H7 (cell line): ENCODE results near the gene MRPS22. TPM values are rescaled to one million over a fixed set of nuclear protein-coding genes. Genes with fewer than 3 reads are reported as not detected.

ENCODE experiments used
- DNase-seq: peaks from one replicate; pipeline ENCODE4 v3.0.0; 2012
- H3K27me3 ChIP-seq: 2 replicates; pipeline ENCODE4 v1.6.0; 2011; ENCODE audit warnings: mild to moderate bottlenecking, low read length; ENCODE audit not compliant: control insufficient read depth, insufficient read depth
- H3K36me3 ChIP-seq: replicated peaks from 2 replicates; pipeline ENCODE4 v1.5.1; 2011; ENCODE audit warnings: low read length; ENCODE audit not compliant: control insufficient read depth, insufficient read depth
- H3K4me3 ChIP-seq: 2 replicates; pipeline ENCODE4 v1.5.1; 2011; ENCODE audit warnings: low read depth, mild to moderate bottlenecking, control low read depth, low read length, moderate library complexity; ENCODE audit not compliant: insufficient read depth
- total RNA-seq: library from RNA; depleted of rRNA; stranded (reverse); fragments of >200 nt; shearing (Covaris generic); gene quantifications from 2 replicates; pipeline ENCODE4 v1.2.3, GENCODE V29; 2014

Gene MRPS22
- total RNA-seq, 1 experiment from 2014 or later: 53.6 TPM

DNA sequence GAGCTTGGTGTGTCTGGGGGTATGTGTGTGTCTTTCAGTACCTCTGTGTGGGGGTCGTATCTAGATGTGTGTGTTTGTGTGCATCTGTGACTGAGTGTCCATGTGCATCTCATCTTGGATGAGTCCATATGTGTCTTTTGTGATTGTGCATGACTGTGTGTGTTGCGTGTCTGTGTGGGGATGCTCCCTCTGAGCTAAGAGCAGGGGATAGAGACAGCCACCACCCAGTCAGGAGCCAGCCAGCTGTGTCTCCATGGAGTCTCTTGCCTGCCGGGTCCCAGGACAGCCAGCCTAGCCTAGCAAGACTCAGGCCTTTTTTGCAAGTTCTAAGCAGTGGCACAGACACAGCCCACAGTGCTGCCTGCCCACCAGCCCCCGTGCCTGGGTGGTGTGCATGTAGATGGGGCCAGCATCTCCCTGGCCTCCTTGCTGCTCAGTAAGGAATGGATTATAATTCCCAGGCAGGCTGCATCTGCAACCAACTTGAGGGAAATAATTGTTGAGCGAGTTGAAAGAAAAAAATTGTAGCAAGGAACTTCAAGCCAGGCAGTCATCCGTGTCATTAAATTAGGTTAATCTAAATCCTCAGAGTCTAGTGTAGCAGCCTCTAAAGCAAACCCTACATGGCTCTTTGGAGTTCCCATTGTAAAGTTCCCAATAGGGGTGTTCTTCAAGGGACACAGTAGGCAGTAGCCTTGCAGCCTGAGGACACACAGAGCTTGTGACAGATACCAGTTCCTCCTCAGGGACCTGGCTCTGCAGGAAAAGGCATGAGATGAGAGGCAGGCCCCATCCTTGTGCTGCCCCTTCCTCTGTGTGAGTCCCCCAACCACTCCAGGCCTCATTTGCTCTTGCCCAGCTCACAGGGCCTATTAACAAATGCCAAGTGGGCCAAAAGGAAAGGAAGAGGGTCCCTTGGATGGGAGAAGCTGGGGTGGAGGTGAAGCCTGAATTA lies 35.9 kb upstream of the MRPS22 start:
- no peak overlapping the region for H3K4me3 ChIP-seq
- no peaks in the 10 kb centered on the region for H3K27me3 ChIP-seq
- no peaks in the 10 kb centered on the region for H3K36me3 ChIP-seq
- no peak for DNase-seq

DNA sequence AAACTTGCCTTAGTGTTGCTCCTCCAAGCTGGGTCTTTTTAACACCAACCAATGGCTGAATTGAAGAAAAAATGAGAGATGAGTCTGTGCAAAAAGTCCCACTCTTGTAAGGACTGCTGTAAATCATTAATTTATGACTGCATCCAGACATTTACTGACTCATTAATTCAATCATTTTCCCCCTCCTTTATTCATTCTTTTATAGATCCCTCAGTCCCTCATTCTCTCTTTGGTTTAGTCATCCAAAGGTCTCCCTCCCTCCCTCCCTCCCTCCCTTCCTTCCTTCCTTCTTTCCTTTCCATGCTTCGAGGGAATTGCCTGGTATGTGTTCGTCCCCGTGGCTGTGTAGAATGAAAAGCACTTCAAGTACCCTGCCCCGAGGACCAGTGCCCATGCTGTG lies 35.3 kb upstream of the MRPS22 start:
- Histone ChIP-seq H3K36me3 (no peaks in the 10 kb centered on the region), H3K27me3 (no peaks in the 10 kb centered on the region), H3K4me3 (no peak overlapping the region)
- no peak for DNase-seq

DNA sequence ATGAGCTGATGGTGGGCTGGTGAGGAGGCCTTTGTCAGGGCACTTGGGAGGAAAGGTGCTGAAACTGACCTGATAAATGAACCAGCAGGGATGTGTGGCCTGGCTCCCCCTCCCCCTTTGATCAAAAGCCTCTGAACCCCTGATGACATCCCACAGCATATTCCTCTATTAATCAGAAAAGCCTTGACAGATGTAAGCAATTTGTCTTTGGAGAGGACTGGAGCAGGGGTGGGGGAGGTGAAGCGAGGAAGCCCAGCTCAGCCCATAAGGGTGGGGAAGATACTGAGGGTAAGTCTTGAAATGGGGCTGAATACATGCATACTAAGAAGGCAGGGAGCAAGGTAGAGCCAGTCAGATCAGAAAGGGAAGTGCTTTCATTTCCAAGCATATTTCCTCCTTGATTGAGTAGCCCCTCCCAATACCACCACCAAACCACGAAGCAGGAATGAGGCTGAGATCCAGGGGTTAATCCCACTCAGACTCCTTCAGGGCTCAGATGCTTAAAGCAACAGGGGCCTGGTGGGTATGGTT lies 34.7 kb upstream of the MRPS22 start:
- Histone ChIP-seq H3K4me3 (no peak overlapping the region), H3K36me3 (no peaks in the 10 kb centered on the region), H3K27me3 (no peaks in the 10 kb centered on the region)
- DNase-seq: no peak

DNA sequence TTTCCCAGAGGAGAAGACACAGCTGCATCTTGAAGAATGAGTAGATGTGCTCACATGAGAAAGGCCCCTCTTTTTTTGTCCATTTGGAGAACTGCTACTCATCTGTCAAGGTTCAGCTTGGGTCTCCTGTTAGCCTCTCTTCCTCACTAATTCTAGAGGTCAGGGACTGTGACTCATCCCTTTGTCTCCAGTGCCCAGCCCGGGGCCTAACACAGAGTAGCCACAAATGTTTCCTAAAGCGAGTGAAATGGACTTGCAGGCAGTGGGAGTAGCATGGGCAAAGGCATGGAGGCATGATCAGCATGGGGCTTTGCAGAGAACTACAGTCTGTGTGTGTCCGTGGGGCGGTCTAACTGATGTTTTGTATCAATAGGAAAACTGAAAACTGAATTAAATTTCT lies 33.9 kb upstream of the MRPS22 start:
- Histone ChIP-seq H3K27me3 (no peaks in the 10 kb centered on the region), H3K36me3 (no peaks in the 10 kb centered on the region), H3K4me3 (no peak overlapping the region)
- no peak for DNase-seq

DNA sequence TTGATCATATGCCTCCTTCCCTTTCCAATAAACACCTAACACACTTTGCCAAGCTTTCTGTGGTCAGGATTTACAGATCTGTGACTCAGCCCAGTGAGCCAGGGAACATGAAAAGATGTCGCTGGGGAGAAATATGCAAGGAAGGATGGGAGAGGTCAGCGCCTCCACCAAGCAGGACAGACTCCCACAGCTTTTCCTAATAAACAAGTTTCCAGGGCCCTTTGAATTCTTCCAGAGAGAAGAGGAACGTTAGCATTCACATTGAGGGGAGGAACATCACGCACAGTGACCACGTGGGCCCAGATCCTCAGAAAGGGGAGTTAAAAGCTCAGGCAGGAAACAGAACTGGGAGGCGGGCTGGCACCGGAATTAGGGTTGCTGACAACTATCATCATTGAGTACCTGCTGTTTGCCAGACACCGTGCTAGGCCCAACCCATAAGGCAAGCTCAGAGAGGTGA lies 33.3 kb upstream of the MRPS22 start:
- no peak for DNase-seq
- H3K36me3 ChIP-seq: no peaks in the 10 kb centered on the region
- no peaks in the 10 kb centered on the region for H3K27me3 ChIP-seq
- no peak overlapping the region for H3K4me3 ChIP-seq

DNA sequence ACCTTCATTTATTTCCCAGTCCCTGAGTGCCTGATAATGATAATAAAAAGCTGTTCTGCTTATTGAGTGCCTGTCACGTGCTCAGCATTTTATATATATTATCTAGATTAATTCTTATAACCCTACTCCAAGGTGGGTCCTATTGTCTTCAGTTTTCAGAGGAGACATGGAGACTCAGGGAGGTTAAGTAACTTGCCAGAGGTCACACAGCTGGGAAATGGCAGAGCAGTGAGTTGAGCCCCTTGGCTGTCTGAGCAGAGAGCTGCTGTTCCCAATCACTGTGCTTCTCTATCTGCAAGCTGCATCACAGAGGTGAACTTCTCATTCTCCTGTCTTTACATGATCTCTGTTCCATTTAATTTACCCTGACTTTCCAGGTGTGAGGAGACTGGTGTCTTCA lies 32.3 kb upstream of the MRPS22 start:
- no peak for DNase-seq
- H3K4me3 ChIP-seq: no peak overlapping the region
- H3K27me3 ChIP-seq: no peaks in the 10 kb centered on the region
- H3K36me3 ChIP-seq: no peaks in the 10 kb centered on the region

DNA sequence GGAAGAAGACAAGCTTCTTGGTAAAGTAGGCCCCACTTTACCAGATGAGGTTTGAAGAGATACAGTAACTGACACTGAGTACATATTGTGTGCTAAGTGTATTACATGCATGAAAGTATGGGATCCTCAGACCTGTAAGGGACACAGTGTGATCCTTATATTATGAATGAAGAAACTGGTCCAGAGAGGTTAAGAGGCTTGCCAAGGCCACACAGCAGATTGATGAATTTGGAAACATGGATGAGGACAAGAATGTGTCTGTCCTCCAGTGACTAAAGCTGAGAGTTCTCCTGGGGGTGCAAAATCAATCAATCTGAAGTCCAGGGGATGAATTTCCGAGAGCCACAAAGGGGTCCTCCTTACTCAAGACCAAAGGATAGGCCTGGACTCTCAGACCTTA lies 31.4 kb upstream of the MRPS22 start:
- Histone ChIP-seq H3K4me3 (no peak overlapping the region), H3K36me3 (no peaks in the 10 kb centered on the region), H3K27me3 (no peaks in the 10 kb centered on the region)
- DNase-seq: no peak

DNA sequence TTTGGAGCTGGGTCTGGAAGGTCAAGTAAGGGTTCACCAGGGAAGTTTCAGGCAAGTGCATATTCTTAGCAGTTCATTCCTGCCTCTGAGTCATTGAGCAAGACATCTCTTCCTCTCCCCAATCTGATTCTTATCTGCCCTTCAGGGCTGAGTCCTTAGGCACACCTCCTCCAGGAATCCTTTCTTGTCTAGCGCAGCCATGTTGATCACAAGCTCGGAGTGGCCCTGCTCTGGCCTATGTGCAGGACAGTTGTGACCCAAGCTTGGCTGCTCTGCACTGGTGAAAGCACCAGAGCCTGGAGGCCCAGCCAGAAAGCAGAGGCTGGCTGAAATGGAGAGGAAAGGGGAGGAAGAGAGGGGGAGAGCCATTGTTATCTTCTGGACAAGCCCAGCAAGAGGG lies 30.9 kb upstream of the MRPS22 start:
- Histone ChIP-seq H3K4me3 (no peak overlapping the region), H3K36me3 (no peaks in the 10 kb centered on the region), H3K27me3 (no peaks in the 10 kb centered on the region)
- DNase-seq: no peak

DNA sequence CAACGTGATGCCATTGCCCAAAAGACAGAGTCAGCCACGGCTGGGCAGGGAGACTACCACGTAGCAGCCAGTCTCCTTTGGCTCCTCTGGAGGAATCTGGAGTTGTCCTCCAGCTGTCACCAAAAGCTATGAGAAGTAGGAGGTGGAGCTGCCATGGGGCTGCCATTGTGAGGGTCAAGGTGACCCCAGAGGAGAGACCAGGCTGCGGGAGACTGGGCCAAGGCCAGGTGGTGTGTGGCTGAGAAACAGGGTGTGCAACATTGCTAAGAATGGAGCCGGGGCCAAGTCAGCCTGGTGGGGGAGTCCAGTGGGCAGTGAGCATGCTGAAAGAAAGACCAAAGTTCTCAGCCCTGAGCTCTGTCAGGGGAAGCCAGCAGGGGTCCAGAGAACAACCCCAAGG lies 29.9 kb upstream of the MRPS22 start:
- no peak for DNase-seq
- Histone ChIP-seq H3K36me3 (no peaks in the 10 kb centered on the region), H3K4me3 (no peak overlapping the region), H3K27me3 (no peaks in the 10 kb centered on the region)

DNA sequence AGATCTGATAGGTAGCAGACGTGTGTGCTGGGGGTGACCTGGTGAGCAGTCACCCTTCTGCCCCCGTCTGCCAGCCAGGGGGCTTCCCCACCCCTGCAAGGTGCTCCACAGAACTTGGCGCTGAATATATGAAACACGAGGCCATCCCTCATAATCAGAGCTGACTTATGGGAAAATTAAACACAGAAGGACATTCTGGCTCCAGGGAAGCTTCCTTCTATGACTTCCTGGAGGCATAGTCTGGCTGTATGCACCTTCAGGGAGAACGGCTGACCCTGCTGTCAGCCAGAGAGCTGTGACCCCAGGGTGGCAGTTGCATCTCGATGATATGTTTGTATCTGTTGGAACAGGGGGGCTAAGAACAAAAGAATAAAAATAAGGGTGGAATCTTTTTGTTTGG lies 26.6 kb upstream of the MRPS22 start:
- Histone ChIP-seq H3K4me3 (no peak overlapping the region), H3K27me3 (no peaks in the 10 kb centered on the region), H3K36me3 (no peaks in the 10 kb centered on the region)
- no peak for DNase-seq

DNA sequence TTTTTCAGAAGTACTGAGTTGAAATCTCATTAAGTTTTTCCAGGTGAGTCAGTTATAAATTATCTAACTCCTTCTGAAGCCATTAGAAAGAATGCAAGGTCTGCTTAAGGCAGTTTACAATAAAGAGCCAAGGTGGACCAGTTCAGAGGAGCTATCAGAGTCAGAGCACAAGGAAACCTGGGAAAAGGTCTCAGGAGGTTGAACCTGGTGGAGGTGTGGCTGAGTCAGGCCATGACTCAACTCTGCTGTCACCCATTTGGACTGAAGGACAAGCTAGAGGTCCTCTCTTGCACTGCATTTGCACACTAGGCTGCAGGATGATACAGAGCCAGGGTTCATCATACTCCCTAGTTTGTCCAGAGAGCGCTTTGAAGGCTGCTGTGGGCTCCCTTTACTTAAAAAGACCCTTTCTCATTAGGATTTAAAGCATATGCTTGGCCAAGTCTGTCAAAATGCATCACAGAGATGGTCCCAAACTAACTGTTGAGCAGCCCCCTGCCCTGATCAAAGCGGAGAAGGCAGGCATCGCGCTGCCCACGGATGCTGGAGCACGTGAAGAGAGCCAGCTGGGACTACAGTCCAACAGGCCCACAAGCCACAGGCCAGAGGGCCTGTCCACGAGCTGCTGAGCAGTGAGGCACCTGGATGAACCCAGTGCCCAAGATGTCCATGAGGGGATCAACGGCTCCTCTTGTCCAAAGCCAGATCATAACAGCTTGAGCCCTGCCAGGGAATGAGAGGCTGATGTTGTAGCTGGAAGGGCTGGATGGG lies 26.0 kb upstream of the MRPS22 start:
- Histone ChIP-seq H3K4me3 (no peak overlapping the region), H3K36me3 (no peaks in the 10 kb centered on the region), H3K27me3 (no peaks in the 10 kb centered on the region)
- DNase-seq: no peak

DNA sequence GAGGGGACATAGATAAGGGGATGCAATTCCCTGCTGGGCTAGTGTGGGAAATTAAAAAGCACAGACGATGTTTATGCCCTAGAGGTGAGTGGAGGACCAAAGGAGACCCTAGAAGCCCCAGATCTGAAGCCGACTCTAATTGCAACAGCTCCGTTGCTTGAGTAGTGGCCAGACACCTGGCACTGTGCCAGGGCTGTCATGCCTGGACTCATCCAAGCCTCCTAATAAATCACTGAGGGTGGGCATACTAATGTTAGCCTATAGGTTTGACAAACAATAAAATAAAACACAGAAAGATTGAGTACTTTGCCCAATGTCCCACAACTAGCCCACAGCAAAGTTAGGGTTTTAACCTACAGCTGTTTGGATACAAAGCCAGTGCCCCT lies 25.4 kb upstream of the MRPS22 start:
- Histone ChIP-seq H3K4me3 (no peak overlapping the region), H3K36me3 (no peaks in the 10 kb centered on the region), H3K27me3 (no peaks in the 10 kb centered on the region)
- no peak for DNase-seq

DNA sequence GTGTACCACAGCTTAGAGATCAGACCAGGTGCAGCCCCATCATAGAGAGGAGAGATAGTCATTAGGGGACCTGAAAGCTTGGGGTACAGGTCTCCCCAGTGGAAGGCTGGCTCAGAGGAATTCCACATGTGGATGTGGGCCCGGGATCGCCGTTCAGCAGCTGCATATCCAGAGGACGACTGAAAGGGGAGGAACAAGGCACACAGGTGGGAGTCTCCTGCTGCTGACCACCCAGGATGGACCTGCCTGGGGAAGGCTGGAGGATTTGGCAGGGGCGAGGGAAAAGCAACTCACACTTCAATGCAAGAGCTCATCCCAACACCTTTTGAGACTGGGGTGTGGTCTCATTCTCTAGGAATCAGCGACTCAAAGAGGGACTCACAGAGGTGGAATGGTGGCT lies 25.0 kb upstream of the MRPS22 start:
- Histone ChIP-seq H3K4me3 (no peak overlapping the region), H3K27me3 (no peaks in the 10 kb centered on the region), H3K36me3 (no peaks in the 10 kb centered on the region)
- DNase-seq: no peak

DNA sequence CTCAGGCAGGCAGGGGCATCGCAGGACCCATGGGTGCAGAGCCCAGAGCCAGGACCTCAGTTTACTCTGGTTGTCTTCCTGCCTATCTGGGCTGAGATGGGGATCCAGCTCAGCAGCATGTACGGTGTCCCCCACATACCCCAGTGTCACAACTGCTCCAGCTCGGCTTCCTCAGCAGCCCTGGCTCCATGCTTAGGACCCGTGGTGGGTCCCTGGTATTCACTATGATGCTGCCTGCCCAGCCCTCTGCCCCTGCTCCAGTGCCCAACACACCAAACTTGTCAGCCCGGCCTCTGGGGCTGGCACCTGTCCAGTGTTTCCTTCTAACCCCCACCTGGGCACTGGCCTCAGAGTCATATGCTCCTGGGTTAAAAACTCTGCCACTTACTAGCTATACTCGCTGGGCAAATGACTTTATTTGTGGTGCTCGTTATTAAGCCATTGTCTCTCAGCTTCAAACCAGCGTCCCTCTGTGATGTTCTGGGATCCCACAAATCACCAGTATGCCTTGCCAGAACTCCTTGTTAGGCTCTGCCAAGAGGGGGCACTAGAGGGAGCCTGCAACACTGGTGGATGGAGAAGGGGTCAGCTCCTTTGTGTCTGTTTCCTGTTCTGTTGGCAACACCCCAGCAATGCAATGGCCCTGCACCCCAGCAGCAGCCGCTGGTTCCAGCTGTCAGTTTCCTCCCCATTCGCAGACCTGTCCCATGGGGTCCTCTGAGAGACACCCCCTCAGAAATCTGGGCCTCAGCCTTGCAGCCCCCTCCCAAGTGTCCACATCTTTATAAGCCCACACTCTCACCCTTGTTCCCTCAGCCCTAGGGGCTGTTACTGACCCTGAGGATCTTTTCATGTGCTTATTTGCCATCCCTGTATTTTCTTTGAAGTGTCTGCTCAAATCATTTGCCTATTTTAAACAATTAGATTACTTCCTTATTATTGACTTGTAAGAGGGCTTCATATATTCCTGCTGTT lies 24.1 kb upstream of the MRPS22 start:
- Histone ChIP-seq H3K4me3 (no peak overlapping the region), H3K36me3 (no peaks in the 10 kb centered on the region), H3K27me3 (no peaks in the 10 kb centered on the region)
- DNase-seq: peak; percentile 86
